ENCODE data around the gene AIG1.
"Not testable (repeated sequence)": the region's sequence is repeated elsewhere in the genome, so short reads cannot be mapped to it uniquely, and the experiment has no call there.

Gene AIG1

GRCh38 chr6:143241911-143242310, 181.2 kb downstream of the AIG1 start:
- no peak for DNase-seq

- DNase-seq, result no peak
These were observed 183.1 kb downstream of the AIG1 start for GRCh38 chr6:143243786-143244185.

- no peak for DNase-seq
These were observed 185.0 kb downstream of the AIG1 start for GRCh38 chr6:143245656-143246055.

GRCh38 chr6:143246166-143246775, 185.6 kb downstream of the AIG1 start:
- not testable (repeated sequence) for DNase-seq

GRCh38 chr6:143247586-143247985, 186.9 kb downstream of the AIG1 start:
- no peak for DNase-seq

- DNase-seq, result peak; percentile 34 to 53
These were observed 187.7 kb downstream of the AIG1 start for GRCh38 chr6:143248359-143248758.

GRCh38 chr6:143251288-143251687, 190.6 kb downstream of the AIG1 start:
- DNase-seq, result no peak

- DNase-seq, result no peak
These were observed 192.3 kb downstream of the AIG1 start for GRCh38 chr6:143252961-143253360.

- DNase-seq, result no peak
These were observed 192.9 kb downstream of the AIG1 start for GRCh38 chr6:143253586-143253985.

GRCh38 chr6:143258945-143259344, 198.3 kb downstream of the AIG1 start:
- no peak for DNase-seq

- no peak for DNase-seq
These were observed 200.2 kb downstream of the AIG1 start for GRCh38 chr6:143260857-143261256.

GRCh38 chr6:143261899-143262436, 201.3 kb downstream of the AIG1 start:
- no peak for DNase-seq

- no peak for DNase-seq
These were observed 202.2 kb downstream of the AIG1 start for GRCh38 chr6:143262859-143263258.

- no peak for DNase-seq
These were observed 203.7 kb downstream of the AIG1 start for GRCh38 chr6:143264379-143264778.

- no peak for DNase-seq
These were observed 204.5 kb downstream of the AIG1 start for GRCh38 chr6:143264986-143265764.

- no peak for DNase-seq
These were observed 207.1 kb downstream of the AIG1 start for GRCh38 chr6:143267760-143268159.

- no peak for DNase-seq
These were observed 207.8 kb downstream of the AIG1 start for GRCh38 chr6:143268439-143268838.

GRCh38 chr6:143270026-143270425, 209.3 kb downstream of the AIG1 start:
- no peak for DNase-seq

- DNase-seq, result no peak
These were observed 210.3 kb downstream of the AIG1 start for GRCh38 chr6:143271024-143271423.

- no peak for DNase-seq
These were observed 215.7 kb downstream of the AIG1 start for GRCh38 chr6:143276436-143276835.

GRCh38 chr6:143279385-143279784, 218.7 kb downstream of the AIG1 start:
- DNase-seq, result no peak

GRCh38 chr6:143283887-143284645, 223.4 kb downstream of the AIG1 start:
- DNase-seq, result no peak

GRCh38 chr6:143286251-143286795, 225.6 kb downstream of the AIG1 start:
- DNase-seq, result no peak
